Upper lobe of left lung (tissue), 4 donors: ENCODE measurements around the gene NEK10.

Experiments
- CTCF ChIP-seq, 6 experiments: fragments of 450-650 bp in 4 of 6; fragments of 200-600 bp in 2 of 6; sonication (generic) in 2 of 6; IDR thresholded peaks; one replicate each; pipeline ENCODE4 v1.5.1; 2016 to 2019; ENCODE audit warnings: antibody characterized with exemption in 6 of 6
- POLR2A ChIP-seq, 4 donors: fragments of 450-650 bp; IDR thresholded peaks; one replicate each; pipeline ENCODE4 v1.5.1; 2016 to 2017; ENCODE audit warnings: antibody characterized with exemption in 4 of 4, mild to moderate bottlenecking in 2 of 4

- TF ChIP-seq POLR2A (IDR thresholded peaks at IDR 0.05) (no peak), CTCF (IDR thresholded peaks at IDR 0.05) (no peak)
Observed at GRCh38 chr3:27345045-27345444, 24.1 kb downstream of the NEK10 start.
